Cardiac atrium fibroblast (primary cell): ENCODE data around the gene UBE2D4. TPM values are rescaled to one million over a fixed set of nuclear protein-coding genes. Genes with fewer than 3 reads are reported as not detected.

Source experiments
- total RNA-seq: library from RNA; depleted of rRNA; stranded (reverse); fragments of >200 nt; gene quantifications from 2 replicates; pipeline ENCODE4 v1.2.3, GENCODE V29; 2015

Gene UBE2D4
- total RNA-seq = 7.6 and 9.1 TPM in 2 replicates

GRCh38 chr7:43925984-43926797 lies at the start of gene UBE2D4:
UBE2D4 (plus strand) TSS chr7:43926436; CDS start chr7:43926533, 97 bp downstream.

GRCh38 chr7:43906331-43907010 lies 19.8 kb upstream of the UBE2D4 start, which contains the start of gene URGCP:
URGCP (minus strand) TSS chr7:43906596; CDS start chr7:43906575, 21 bp downstream.

GRCh38 chr7:43997532-43997931 lies 71.3 kb downstream of the UBE2D4 start, which contains the start of gene SPDYE1:
SPDYE1 (plus strand) TSS chr7:43997897; CDS start chr7:43999950, 2,053 bp downstream.

Other genes starting within 250 kb of the UBE2D4 start
- gene COA1, start 196.9 kb upstream of the UBE2D4 start, total RNA-seq = 26.1 and 43.9 TPM in 2 replicates
- 29.2 and 31.6 TPM in 2 replicates for gene BLVRA, start 167.8 kb upstream of the UBE2D4 start, total RNA-seq
- gene MRPS24, start 56.9 kb upstream of the UBE2D4 start, total RNA-seq = 91.7 and 98.7 TPM in 2 replicates
- gene URGCP, start 19.8 kb upstream of the UBE2D4 start, total RNA-seq = 20.0 and 24.1 TPM in 2 replicates
- not detected in 2 replicates for gene SPDYE1, start 71.5 kb downstream of the UBE2D4 start, total RNA-seq
- gene DBNL, start 118.3 kb downstream of the UBE2D4 start, total RNA-seq = 141 and 154 TPM in 2 replicates
- 1.3 TPM in 1 of 2 replicates, not detected in the other for gene PGAM2, start 139.1 kb downstream of the UBE2D4 start, total RNA-seq
- 15.9 and 18.8 TPM in 2 replicates for gene POLM, start 156.1 kb downstream of the UBE2D4 start, total RNA-seq
- 28.5 and 75.8 TPM in 2 replicates for gene AEBP1, start 177.9 kb downstream of the UBE2D4 start, total RNA-seq
- gene POLD2, start 197.1 kb downstream of the UBE2D4 start, total RNA-seq = 69.1 and 105 TPM in 2 replicates
- not detected in 2 replicates for gene MYL7, start 214.9 kb downstream of the UBE2D4 start, total RNA-seq